Peyer's patch (tissue), 4 donors: Measurements from ENCODE around the gene PROK2.

Source experiments
- CTCF ChIP-seq, 6 experiments: fragments of 450-650 bp in 4 of 6; fragments of 200-600 bp in 2 of 6; sonication (generic) in 1 of 6; IDR thresholded peaks; one replicate each; pipeline ENCODE4 v1.5.1; 2017 to 2019; ENCODE audit warnings: antibody characterized with exemption in 6 of 6, mild to moderate bottlenecking in 3 of 6, moderate library complexity in 1 of 6
- POLR2A ChIP-seq, 2 donors: fragments of 450-650 bp; IDR thresholded peaks; one replicate each; pipeline ENCODE4 v1.5.1; 2017; ENCODE audit warnings: antibody characterized with exemption in 2 of 2, mild to moderate bottlenecking in 2 of 2, moderate library complexity in 2 of 2

- TF ChIP-seq CTCF (IDR thresholded peaks at IDR 0.05) (no peak), POLR2A (IDR thresholded peaks at IDR 0.05) (peak; percentile 54 to 60)
Observed at GRCh38 chr3:71724584-71725270, 60.2 kb downstream of the PROK2 start.
